K562 treated with DMSO at 1 percent for 4 hours (cell line): ENCODE measurements around the gene C11orf68. TPM values are rescaled to one million over a fixed set of nuclear protein-coding genes. Genes with fewer than 3 reads are reported as not detected.

Experiments used
- total RNA-seq: library from RNA; unstranded; fragments of 300-600 nt; gene quantifications from 2 replicates; pipeline ENCODE4 v1.2.3, GENCODE V29; 2022; ENCODE audit not compliant: insufficient read depth

Gene C11orf68
- total RNA-seq: 50.5 and 55.0 TPM in 2 replicates

GRCh38 chr11:65918211-65919140, at the start of gene C11orf68:
Gene C11orf68, minus strand, starts transcription at chr11:65919062. Its CDS starts 31 bp downstream, at chr11:65919031.

GRCh38 chr11:65961267-65962140, 42.6 kb upstream of the C11orf68 start, which contains the start of gene SART1:
Gene SART1, plus strand, starts transcription at chr11:65961734. Its CDS starts 47 bp downstream, at chr11:65961781.

DNA sequence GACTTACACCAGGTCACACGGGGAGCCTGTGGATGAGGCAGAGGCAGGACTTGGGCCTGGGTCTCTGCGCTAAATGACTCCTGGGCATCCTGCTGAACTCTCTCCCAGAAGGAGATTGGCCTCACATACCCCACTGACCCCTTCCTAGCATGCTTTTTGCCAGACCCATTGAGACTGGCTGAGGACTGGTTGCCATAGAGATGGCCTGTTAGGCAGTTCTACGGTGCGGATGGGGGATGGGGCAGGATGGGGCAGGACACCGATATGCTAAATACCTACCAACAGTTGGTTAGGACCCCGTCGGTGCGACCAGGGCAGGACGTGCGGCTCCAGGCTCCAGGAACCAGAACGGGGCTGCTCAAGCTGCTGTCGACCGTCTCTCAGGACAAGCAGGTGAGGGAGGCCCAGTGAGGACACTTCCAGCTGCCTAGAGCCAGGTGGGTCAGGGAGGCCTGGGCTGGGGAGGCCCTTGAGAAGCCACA, 26.6 kb upstream of the C11orf68 start, which contains the start of gene TSGA10IP:
TSS of gene TSGA10IP (plus strand) at position 51 of the 482 bp plus-strand sequence. CDS start at position 247, 196 bp downstream.

GRCh38 chr11:65919141-65919572, 295 bp upstream of the C11orf68 start, which contains the start of gene DRAP1:
Gene DRAP1, plus strand, starts transcription at chr11:65919426. Its CDS starts 76 bp downstream, at chr11:65919502.

DNA sequence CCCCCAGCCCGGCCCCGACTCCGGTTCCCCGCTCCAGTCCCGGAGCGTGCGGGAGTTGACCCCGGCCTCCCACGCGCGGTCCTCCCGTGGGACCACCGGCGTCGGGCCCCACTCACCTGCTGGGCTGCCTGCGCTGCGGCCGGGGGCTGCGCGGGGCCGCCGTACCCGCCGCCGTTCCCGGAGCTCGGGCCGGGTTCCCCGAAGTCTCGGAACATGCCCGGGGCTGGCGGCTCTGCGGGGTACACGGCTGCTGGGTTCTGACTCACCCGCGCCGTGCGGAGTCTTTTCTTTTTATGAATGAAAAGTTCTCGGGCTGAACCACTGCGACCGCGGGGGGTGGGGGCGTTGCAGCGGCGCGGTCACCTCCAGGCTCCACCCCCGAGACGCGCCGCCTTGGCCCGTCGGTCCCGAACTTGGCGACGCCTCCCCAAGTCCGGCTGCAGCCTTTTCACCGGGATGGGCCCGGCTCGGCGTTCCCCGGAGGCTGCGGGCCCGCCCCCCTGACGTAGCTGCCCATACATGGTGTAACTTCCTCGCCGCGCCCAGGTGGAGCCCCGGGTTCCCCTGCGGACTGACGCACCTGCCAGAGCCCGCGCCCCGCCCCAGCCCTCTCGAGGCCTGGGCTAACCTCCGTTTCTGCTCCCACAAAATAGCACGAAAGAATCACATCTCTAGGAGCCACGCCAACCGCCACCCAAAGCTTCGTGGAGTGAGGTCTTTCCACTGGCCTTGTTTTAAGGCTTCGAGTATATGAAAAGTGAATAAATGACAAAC, 18.6 kb downstream of the C11orf68 start, which contains the start of gene FOSL1:
TSS of gene FOSL1 (minus strand) at position 264 of the 774 bp plus-strand sequence. CDS start at position 215, 49 bp downstream.

DNA sequence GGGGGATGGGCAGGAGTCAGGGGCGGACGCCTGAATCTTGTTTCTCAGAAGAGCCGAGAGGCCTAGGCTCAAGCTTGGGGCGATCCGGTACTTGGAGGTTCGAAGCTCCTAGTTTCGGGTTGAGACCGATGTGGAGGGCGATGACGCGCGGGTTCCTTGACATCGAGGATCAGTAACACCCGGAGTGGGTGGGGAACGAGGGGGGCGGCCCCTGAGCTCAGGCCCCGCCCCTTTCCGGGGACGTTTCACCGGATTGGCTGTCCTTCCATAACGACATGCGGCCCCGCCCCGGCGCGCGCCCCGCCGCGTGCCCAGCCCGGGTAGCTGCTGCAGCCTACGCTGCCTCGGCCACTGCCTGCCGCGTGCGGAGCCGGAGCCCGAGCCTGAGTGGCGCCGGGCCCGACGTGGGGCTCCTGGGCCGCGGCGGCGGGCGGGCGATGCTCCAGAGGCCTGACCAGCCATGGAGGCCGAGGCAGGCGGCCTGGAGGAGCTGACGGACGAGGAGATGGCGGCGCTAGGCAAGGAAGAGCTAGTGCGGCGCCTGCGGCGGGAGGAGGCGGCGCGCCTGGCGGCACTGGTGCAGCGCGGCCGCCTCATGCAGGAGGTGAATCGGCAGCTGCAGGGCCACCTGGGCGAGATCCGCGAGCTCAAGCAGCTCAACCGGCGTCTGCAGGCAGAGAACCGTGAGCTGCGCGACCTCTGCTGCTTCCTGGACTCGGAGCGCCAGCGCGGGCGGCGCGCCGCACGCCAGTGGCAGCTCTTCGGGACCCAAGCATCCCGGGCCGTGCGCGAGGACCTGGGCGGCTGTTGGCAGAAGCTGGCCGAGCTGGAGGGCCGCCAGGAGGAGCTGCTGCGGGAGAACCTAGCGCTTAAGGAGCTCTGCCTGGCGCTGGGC, 28.3 kb downstream of the C11orf68 start, which contains the start of gene CCDC85B:
TSS of gene CCDC85B (plus strand) at position 350 of the 895 bp plus-strand sequence. CDS start at position 461, 111 bp downstream.

DNA sequence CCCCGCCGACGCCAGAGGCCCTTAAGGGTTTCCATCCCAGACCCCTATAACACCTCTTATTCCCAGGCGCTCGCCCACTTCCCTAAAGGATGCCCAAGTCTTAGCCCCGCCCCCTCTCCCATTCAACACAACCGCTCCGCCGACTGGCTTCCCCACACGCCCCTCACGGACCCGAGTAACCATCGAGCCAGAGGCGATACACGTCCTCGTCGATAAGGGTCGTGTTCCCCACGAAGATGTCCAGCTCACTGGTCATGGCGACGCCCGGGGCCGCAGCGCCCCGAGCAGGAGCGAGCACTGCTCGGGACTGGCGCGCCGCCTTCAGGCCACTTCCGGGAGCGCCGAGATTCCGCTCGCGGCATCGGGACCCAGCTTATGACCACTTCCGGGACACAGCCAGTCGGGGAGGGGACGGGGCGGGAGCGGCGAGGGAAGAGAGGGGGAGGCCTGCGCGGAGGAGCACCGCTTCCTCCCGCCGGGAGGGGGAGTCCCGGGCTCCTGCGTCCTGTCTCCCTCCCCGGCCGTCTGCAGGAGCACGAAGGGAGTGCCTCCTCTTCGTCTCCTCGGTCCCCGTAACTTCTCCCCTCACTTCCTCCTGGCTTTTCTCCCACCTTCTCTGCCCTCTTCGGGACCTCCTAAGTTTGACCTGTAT, 30.6 kb downstream of the C11orf68 start, which contains the start of gene FIBP:
TSS of gene FIBP (minus strand) at position 309 of the 652 bp plus-strand sequence. CDS start at position 256, 53 bp downstream.

GRCh38 chr11:65879617-65880016, 39.2 kb downstream of the C11orf68 start, which contains the start of gene CTSW:
Gene CTSW, plus strand, starts transcription at chr11:65879837. Its CDS starts 18 bp downstream, at chr11:65879855.

DNA sequence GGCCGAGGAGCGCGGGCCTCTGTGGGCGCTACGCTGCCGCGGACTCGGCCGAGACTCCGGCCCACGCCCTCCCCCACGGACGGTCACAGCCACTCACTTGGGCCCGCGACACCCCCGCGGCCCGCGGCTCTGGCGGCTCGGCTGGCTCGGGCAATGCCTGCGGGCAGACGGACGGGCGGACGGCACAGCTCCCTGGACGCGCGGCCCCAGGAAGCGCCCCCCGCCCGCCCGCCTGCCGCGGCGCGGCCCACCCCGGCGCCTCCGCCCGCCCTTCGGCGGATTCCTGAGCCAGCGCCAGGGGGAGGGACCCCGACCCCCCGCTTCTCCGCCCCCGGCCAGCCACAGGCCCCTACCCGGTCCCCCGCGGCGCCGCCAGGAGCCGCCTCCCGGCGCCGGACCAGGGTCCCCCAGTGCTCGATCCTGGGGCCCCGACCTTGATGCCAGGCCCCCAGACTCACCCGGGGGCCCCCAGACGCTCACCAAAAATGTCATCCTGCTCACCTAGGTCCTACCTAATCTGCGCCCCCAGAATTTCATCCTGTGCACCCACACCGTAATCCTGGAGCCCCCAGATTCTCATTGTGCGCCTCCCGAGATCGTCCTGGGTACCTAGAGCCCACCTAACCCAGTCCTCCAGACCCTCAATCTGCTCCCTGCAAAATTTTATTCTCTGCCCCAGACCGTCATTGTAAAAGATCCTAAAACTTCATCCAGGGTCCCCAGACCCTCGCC, 46.1 kb downstream of the C11orf68 start, which contains the start of gene EFEMP2:
TSS of gene EFEMP2 (minus strand) at position 215 of the 732 bp plus-strand sequence. CDS start 446 bp downstream, outside the sequence.

Other genes starting within 250 kb of the C11orf68 start
- gene KAT5, start 206.8 kb downstream of the C11orf68 start, total RNA-seq: 26.4 and 36.7 TPM in 2 replicates
- 24.6 and 34.7 TPM in 2 replicates for gene RNASEH2C, start 198.3 kb downstream of the C11orf68 start, total RNA-seq
- 25.5 and 28.9 TPM in 2 replicates for gene AP5B1, start 138.1 kb downstream of the C11orf68 start, total RNA-seq
- not detected in 2 replicates for gene OVOL1, start 132.0 kb downstream of the C11orf68 start, total RNA-seq
- not detected in 2 replicates for gene SNX32, start 85.1 kb downstream of the C11orf68 start, total RNA-seq
- 715 and 721 TPM in 2 replicates for gene CFL1, start 60.9 kb downstream of the C11orf68 start, total RNA-seq
- gene MUS81, start 58.6 kb downstream of the C11orf68 start, total RNA-seq: 69.2 and 73.6 TPM in 2 replicates
- gene EFEMP2, start 46.3 kb downstream of the C11orf68 start, total RNA-seq: 2.3 TPM in 1 of 2 replicates, not detected in the other
- gene CTSW, start 39.2 kb downstream of the C11orf68 start, total RNA-seq: not detected in 2 replicates
- 49.6 and 55.0 TPM in 2 replicates for gene FIBP, start 30.6 kb downstream of the C11orf68 start, total RNA-seq
- gene CCDC85B, start 28.4 kb downstream of the C11orf68 start, total RNA-seq: 36.9 and 41.3 TPM in 2 replicates
- gene FOSL1, start 18.7 kb downstream of the C11orf68 start, total RNA-seq: 4.6 and 7.2 TPM in 2 replicates
- 133 and 159 TPM in 2 replicates for gene DRAP1, start 364 bp upstream of the C11orf68 start, total RNA-seq
- not detected in 2 replicates for gene TSGA10IP, start 26.4 kb upstream of the C11orf68 start, total RNA-seq
- gene SART1, start 42.7 kb upstream of the C11orf68 start, total RNA-seq: 64.4 and 73.6 TPM in 2 replicates
- gene EIF1AD, start 83.1 kb upstream of the C11orf68 start, total RNA-seq: 33.9 and 39.2 TPM in 2 replicates
- 201 and 212 TPM in 2 replicates for gene BANF1, start 83.4 kb upstream of the C11orf68 start, total RNA-seq
- gene CST6, start 92.9 kb upstream of the C11orf68 start, total RNA-seq: not detected in 2 replicates
- gene CATSPER1, start 107.4 kb upstream of the C11orf68 start, total RNA-seq: not detected in 2 replicates
- not detected in 2 replicates for gene GAL3ST3, start 130.1 kb upstream of the C11orf68 start, total RNA-seq
- gene SF3B2, start 133.3 kb upstream of the C11orf68 start, total RNA-seq: 197 and 236 TPM in 2 replicates
- gene PACS1, start 151.2 kb upstream of the C11orf68 start, total RNA-seq: 26.7 and 27.9 TPM in 2 replicates